NCI-H2196 (cell line): ENCODE measurements around the gene AMBN.
A peak's percentile ranks its signal among the peaks of the same experiment; 100 is the strongest.

ENCODE experiments used
- DNase-seq: peaks from one replicate; lab custom pipeline; 2025; ENCODE audit not compliant: unreplicated experiment; lab: John Stamatoyannopoulos, UW

AMBN gene

GRCh38 chr4:70591955-70592582, at the start of gene AMBN:
Gene AMBN (plus strand): TSS chr4:70592256. CDS start chr4:70592359, 103 bp downstream.
- DNase-seq = no peak

- DNase-seq = no peak
Measured at GRCh38 chr4:70544279-70544868, 47.7 kb upstream of the AMBN start.

DNA sequence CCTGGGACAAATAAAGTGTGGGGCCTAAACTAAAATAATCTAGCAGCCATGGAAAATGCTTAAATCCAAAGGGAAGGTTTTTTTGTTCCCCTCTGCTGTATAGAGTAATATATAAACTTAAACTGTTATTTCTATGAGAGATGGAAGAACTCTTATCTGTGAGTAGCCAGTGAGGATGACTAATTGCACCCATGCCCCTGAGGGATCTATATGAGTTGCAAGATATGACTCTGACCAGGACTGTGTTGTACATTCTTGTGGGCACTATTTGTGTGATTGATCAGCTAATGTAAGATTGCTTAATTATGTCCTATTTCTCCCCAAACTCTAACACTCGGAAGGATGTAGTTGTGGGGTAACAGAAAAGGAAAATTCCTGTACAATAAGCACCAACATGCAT, 35.2 kb upstream of the AMBN start:
- no peak for DNase-seq

DNA sequence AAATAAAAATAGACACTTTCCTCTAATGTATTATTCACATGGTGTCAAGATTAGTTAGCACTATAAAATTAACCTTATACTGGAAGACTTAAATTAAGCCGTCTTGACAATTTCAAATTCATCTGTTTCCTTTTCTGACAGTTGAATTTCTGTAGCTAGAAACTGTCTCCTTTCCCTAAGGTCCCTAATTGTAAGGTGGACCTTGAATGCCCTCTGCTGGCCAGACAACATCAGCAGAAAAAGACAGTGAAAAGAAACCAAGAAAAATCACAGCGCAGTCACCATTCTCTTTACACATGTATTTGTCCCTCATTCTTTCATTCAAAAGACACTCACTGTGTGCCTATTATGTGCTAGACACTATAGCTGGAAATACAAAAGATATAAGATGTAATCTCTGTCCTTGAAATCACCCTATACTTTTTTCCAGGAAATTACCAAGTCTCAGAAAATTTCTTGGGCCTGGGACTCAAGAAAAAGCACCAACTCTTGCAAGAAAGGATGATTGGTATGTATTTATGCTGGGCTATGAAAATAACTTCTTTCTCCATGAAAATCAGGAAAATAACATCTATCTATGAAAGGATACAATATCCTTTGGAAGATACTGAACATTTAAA, 32.7 kb upstream of the AMBN start:
- DNase-seq = peak; percentile 39

GRCh38 chr4:70559924-70560323, 32.1 kb upstream of the AMBN start:
- no peak for DNase-seq

DNA sequence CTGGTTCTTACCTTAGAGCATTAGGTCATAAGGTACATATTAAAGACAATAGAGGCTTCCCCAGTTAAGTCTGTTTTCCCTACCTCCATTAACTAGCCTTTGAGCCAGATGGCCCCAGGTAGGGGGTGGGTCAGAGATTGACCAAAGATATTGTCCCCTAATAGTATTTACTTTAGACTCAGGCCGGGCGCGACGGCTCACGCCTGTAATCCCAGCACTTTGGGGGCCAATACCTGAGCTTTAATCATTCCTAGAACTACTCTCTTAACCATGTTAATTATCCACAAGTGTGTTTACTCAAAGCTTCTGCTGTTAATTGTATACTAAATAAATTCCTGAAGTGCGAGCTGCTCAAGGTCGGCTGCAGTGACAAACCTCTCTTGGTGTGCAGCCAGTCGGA, 28.0 kb upstream of the AMBN start:
- DNase-seq = peak; percentile 27

DNA sequence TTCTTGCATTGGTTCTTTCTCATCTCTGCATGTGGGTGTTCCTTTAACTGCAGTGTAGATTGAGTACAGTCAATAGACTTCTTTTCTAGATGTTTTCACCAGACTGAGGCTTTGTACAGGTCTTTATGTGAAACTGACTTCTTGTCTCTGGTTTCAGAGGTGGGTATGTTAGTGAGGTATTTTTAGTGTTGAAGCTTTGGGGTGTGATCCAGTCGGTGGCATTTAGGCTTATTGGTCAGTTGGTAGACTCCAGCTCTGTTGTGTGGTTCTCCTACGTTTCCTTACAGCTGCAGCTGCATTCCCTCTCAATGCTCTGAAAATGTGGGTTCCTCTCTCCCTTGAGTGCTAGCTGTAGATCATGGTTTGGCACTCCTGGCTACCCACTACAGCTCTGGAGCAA, 21.3 kb upstream of the AMBN start:
- DNase-seq = no peak

GRCh38 chr4:70571772-70572171, 20.3 kb upstream of the AMBN start:
- no peak for DNase-seq

GRCh38 chr4:70575964-70576363, 16.1 kb upstream of the AMBN start:
- DNase-seq = no peak

- no peak for DNase-seq
Measured at GRCh38 chr4:70577220-70577927, 14.7 kb upstream of the AMBN start.

- no peak for DNase-seq
Measured at GRCh38 chr4:70581980-70582379, 10.1 kb upstream of the AMBN start.

- DNase-seq = peak; percentile 77
Measured at GRCh38 chr4:70583952-70584834, 7.9 kb upstream of the AMBN start.

- no peak for DNase-seq
Measured at GRCh38 chr4:70586841-70587240, 5.2 kb upstream of the AMBN start.

- no peak for DNase-seq
Measured at GRCh38 chr4:70589785-70590184, 2.3 kb upstream of the AMBN start.

DNA sequence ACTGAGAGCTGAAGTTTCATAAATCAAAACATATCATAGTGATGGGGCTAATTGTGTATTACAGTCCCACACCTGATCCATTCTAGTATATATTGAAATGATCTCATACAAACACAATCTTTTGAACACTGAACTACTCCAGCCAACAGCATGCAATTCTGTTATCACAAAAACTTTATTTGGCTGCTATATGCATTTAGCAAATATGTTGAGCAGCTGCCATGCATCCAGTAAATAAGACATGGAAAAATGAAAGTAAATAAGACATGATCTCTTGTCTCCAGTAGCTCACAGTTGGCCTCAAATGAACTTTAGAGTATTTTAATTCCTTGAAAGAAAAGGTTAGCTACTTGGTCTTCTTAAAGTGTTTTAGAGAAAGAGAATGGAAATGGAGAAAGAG, 2.1 kb downstream of the AMBN start:
- DNase-seq = no peak

DNA sequence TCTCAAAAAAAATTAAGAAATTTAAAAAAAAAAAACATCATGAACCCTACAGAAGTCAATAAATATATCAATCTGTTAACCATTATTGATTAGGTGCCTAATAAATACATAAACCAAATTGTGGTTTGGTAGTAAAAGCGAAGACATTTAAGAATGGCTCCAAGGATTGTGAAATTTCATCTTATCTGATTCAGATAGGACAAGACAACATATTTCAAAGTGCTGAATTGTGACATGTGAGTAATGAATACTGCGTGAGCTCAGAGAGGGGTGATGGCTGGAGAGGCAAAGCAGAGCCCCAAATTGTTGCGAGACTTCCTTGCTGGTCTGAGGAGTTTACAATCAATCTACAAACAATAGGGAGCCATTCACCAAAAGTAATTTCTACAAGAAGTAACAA, 8.2 kb downstream of the AMBN start:
- no peak for DNase-seq

DNA sequence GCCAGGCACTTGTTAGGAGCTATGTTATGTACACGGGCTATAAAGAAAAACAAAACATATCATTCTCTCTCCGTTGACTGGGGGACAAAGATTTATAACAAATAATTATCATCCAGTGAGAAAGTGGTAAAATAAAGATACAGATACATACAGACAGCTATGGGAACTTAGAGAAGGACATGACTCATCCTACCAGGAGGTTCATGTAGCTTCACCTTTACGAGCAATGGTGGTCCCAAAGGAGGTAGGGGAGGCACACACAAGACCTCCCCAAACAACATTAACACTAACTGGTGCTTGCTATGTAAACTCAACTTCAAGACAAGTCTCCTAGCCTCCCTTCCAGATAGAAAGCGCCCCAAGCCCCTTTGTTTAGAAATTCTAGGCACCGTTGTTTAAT, 8.9 kb downstream of the AMBN start:
- no peak for DNase-seq

- DNase-seq = peak; percentile 61
Measured at GRCh38 chr4:70601422-70602039, 9.5 kb downstream of the AMBN start.

DNA sequence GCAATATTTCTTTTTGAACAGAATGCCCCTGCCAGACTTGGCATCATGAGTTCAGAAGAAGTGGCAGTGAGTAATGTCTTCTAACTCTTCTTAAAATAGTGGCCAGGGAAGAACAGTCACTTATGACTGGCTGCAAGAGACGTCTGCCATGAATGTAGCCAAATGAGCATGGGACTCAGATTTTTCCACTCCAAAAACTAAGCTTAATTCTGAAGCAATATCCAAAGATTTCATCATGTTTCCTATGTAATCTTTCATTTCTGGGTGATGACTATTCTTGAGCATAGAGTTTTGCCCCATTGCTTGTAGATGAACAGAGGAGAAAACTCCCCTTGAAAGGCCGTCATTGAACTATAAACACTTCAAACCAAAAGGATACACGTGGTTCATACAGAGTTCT, 11.8 kb downstream of the AMBN start:
- no peak for DNase-seq

- DNase-seq = no peak
Measured at GRCh38 chr4:70606459-70606858, 14.4 kb downstream of the AMBN start.
